HG03060 (cell line): ENCODE measurements around the gene CTNNA3.
"Not testable (repeated sequence)": the region's sequence is repeated elsewhere in the genome, so short reads cannot be mapped to it uniquely, and the experiment has no call there.

Source experiments
- ATAC-seq: cut with Tn5 transposase; IDR thresholded peaks from one replicate; pipeline ENCODE4 v1.9.1; 2021; ENCODE audit warnings: low read depth, moderate number of reproducible peaks; ENCODE audit not compliant: unreplicated experiment

The CTNNA3 gene

GRCh38 chr10:67606572-67606971, 89.4 kb downstream of the CTNNA3 start:
- no peak for ATAC-seq

GRCh38 chr10:67603701-67604100, 92.3 kb downstream of the CTNNA3 start:
- no peak for ATAC-seq

DNA sequence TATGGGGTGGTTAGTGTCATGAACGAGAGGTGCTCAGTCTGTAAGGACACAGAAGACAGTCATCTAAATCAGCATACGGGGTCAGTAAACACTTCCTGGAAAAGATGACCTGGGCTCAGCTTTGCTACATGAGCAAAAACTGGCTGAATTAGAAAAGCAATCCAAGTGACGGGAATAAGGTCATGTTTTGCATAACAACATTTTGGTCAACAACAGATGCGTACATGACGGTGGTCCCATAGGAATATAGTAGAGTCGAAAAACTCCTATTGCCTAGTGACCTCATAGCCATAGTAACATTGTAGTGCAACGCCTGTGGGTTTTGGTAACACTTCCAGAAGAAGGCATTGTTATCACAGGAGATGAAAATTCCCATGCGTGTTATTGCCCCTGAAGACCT, 92.9 kb downstream of the CTNNA3 start:
- no peak for ATAC-seq

DNA sequence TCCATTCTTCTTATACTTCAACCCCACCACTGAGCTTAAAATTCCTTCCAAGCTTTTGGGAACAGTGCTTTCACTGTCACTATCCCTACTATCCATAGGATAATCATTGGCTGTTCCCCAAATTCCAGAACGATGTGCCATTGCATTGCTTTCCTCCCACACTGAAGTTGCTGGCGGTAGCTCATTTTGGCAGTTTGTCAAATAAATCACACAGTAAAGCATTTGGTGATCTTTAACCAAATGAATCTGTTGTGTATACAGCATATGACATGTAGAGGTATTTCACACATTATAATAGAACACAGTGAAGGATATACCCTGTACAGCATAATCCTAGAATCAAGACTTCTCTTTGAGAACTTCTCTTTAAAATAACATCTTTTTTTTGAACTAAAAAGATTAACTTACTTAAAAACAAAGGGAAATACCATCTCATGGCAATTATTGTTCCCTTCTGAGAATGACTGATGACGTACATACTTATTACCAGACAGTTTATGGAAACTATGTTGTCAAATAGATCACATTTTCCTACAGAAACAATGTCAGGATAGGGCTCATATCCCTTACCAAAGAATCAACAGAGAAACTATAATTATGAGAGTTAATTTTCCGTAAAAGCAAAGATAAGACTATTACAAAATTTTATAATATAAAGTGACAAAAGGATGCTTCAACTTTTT, 93.6 kb downstream of the CTNNA3 start:
- no peak for ATAC-seq

- ATAC-seq: no peak
These were observed 96.4 kb downstream of the CTNNA3 start for GRCh38 chr10:67599597-67599996.

- no peak for ATAC-seq
These were observed 99.4 kb downstream of the CTNNA3 start for GRCh38 chr10:67596641-67597040.

- no peak for ATAC-seq
These were observed 108.2 kb downstream of the CTNNA3 start for GRCh38 chr10:67587771-67588170.

DNA sequence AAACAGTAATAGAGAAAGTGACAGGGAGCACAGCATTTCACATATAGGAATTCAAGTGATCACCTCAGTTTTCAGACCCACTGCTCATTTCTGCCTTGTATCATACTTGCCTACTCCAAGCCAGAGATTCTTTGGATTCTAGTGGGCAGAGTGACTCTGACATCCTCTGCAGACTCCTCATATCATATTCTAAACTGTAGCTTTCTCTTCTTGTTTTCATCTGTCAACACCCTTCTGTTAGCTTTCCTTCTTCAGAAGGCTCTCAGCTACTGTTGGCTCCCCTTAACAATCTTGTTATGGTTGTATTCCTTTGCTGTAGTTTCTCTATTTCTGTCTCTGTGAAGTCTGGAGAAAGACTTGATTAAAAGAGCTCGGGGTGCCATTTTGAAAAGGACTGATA, 120.5 kb downstream of the CTNNA3 start:
- ATAC-seq: no peak

DNA sequence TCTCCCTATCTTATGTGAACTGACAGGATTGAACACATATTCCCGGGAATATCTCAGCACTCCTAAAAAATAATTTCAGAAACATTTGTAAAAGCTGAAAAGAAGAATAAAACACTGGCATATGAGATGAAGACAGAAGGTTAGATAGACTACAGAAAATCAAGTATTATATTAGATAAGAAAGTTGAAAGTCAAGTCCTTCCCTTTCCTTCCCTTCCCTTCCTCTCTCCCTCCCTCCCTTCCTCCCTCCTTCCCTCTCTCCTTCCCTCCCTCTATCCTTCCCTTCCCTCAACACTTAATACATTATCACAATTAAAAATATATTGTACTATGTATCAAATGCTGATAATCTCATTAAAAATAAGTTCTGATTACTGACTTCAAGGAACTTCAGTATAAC, 122.5 kb downstream of the CTNNA3 start:
- ATAC-seq: no peak

DNA sequence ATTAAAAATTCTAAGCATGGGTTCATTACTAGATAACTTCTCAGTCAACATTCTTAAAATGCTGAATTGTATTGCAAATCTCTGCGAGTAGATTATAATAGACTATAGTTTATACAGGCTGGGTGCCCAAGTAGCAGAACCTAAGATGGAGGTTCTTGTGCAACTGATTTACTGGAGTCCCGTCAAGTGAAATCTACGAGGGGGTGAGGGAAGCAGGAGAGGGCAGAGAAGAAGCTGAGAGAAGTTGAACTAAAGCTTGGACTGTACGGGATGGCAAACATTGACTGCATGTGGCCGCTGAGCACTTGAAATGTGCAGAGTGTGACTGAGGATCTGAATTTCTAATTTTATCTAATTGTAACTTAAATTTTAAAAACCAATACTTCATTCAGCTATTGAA, 124.5 kb downstream of the CTNNA3 start:
- ATAC-seq: no peak

- not testable (repeated sequence) for ATAC-seq
These were observed 137.7 kb downstream of the CTNNA3 start for GRCh38 chr10:67558311-67558710.

DNA sequence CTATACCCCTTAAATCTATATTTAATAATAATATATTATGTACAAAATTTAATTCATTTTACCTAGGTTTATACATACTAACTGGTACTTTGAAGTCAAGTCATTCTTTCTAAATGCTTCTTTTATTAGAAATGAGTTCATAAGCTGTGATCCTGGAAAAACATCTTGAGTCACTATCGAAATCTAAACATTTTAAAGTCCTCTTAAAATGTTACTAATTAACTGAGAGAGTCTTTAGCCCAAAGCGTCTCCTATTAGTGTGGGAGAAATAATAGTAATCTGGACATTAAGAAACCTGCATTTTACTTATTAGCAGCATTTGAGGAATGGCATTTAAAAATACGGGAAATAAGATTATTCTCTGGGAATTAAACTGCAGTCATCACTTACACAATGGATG, 142.7 kb downstream of the CTNNA3 start:
- ATAC-seq: no peak

DNA sequence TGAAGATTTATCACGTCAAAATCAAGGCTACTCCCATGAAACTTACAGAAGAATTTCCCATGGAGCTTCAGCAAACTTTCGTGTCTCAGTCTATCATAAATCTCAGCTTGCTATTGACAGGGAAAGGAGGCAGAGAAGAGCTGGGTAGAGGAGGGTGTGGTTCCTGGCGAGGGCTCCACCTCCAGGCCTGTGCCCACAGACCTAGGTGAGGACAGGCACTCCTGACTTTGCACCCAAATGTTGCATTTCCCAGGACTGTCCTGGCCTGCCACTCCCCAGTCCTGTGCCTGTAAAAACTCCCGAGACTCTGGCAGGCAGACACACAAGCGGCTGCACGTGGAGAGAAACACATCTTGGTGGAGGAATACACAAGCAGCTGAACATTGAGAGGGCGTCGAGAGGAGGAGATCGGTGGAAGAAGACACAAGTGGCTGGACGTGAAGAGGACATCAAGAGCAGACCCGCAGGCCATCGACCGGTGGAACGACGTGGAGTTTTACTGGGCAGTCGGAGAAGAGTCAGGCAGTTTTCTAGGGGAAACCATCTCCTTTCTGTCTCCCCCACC, 145.1 kb downstream of the CTNNA3 start:
- no peak for ATAC-seq

DNA sequence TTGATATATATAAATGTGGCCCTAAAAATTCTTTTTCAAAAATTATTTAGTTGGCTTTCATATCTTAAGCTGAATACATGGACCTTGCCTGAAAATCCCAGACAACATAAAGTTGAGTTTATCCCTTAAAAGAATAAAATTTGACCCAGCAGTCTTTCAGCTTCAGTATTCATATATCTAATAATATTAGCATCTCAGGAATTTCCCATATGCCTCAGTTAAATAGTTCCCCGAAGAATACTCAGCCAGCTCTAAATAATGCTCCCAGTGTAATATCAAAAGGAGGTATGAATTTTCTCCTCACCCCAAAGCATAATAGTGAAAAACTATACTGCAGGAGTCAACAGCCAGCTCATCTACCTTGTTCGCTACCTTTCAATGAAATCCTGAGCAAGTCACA, 145.9 kb downstream of the CTNNA3 start:
- no peak for ATAC-seq

GRCh38 chr10:67549390-67549789, 146.6 kb downstream of the CTNNA3 start:
- ATAC-seq: no peak

GRCh38 chr10:67541411-67541810, 154.6 kb downstream of the CTNNA3 start:
- ATAC-seq: no peak

DNA sequence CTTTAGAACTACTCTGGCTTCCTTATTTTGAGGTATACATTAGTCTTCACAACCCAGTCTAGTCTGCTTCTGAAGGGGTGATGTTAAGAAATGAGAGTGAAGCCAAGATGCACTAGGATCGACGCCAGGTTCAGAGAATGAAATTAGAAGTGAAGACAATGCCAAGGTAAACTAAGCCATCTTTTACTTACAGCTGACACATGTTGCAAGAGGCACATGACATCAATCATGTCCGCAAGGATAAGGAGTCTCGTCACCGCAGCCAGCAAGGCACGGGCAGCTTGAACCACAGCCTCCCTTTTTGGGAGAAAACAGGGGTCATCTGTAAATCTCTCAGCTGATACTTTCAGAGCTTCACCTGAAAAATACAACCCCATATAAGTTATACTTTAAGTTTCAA, 156.7 kb downstream of the CTNNA3 start:
- no peak for ATAC-seq

- ATAC-seq: no peak
These were observed 158.1 kb downstream of the CTNNA3 start for GRCh38 chr10:67537906-67538305.

DNA sequence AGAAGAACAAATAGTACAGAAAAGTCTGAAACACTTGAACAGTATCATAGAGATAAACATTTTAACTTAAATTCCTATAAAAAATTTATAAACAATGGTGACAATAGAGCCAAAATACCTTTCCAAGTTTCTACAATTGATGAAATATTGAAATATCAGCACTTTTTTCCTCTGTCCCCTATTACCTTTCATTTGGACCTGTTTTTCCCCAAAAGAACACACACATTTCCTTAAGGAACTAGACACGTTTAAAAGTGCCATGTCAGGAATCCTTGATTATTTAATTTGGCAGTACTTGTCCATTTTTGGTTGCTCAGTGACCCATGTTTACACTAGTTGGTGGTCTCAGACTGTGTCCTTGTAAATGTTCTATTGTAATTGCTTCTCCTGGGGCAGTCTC, 162.6 kb downstream of the CTNNA3 start:
- no peak for ATAC-seq

- ATAC-seq: not testable (repeated sequence)
These were observed 165.0 kb downstream of the CTNNA3 start for GRCh38 chr10:67530990-67531389.

GRCh38 chr10:67527351-67527750, 168.6 kb downstream of the CTNNA3 start:
- no peak for ATAC-seq

DNA sequence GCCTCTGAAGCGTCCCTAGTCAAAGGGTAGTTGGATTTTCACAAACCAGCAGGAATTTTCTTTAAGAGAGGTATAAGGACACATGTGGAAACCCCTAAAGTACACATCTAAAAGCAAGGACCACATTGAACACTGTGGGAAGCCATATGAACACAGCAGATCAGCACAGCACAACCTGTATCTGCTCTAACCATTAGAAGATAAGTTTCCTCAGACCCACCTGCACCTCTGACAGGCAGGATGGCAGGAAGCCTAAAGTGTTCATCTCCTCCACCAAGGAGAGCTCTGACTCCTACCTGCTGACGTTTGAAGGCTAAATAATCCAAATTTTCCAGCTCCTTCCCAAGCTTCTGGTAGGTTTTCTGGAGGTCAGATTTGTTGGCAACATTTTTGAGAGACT, 174.4 kb downstream of the CTNNA3 start:
- ATAC-seq: no peak
